Kidney (tissue), 14 donors: ENCODE data around the gene FRZB. TPM values are rescaled to one million over a fixed set of nuclear protein-coding genes. Genes with fewer than 3 reads are reported as not detected.

Experiments used
- DNase-seq, 5 donors: peaks; one replicate each; pipeline ENCODE4 v3.0.0-alpha.2; 2013 to 2020
- FAIRE-seq: peaks from 2 replicates; lab custom pipeline; 2012; peaks lifted over from hg19 to GRCh38; lab: Jason Lieb, UNC
- H3K27ac ChIP-seq, 2 donors: one replicate each; pipeline ENCODE4 v1.7.0; 2013; ENCODE audit warnings: low read depth in 2 of 2, low read length in 2 of 2, inconsistent platforms in 1 of 2
- H3K27me3 ChIP-seq: one replicate; pipeline ENCODE4 v1.7.1; 2013; ENCODE audit warnings: low read length, inconsistent platforms; ENCODE audit not compliant: control insufficient read depth, insufficient read depth
- H3K36me3 ChIP-seq, 3 donors: one replicate each; pipeline versions ENCODE4 v1.7.0 to v1.7.1; 2013; ENCODE audit warnings: low read length in 3 of 3, control low read depth in 1 of 3, inconsistent platforms in 1 of 3; ENCODE audit not compliant: insufficient read depth in 3 of 3, control insufficient read depth in 2 of 3
- H3K4me1 ChIP-seq, 3 donors: one replicate each; pipeline versions ENCODE4 v1.7.0 to v1.7.1; 2013; ENCODE audit warnings: low read length in 3 of 3, inconsistent platforms in 1 of 3, low read depth in 1 of 3; ENCODE audit not compliant: control insufficient read depth in 2 of 3, insufficient read depth in 2 of 3
- H3K4me3 ChIP-seq, 3 donors: one replicate each; pipeline versions ENCODE4 v1.7.0 to v1.8.1; 2013; ENCODE audit warnings: low read length in 3 of 3, control low read depth in 1 of 3, inconsistent platforms in 1 of 3
- H3K9ac ChIP-seq, 3 donors: one replicate each; pipeline versions ENCODE4 v1.7.0 to v1.7.1; 2013; ENCODE audit warnings: low read length in 3 of 3, control low read depth in 1 of 3, inconsistent platforms in 1 of 3
- H3K9me3 ChIP-seq, 3 donors: one replicate each; pipeline versions ENCODE4 v1.7.0 to v1.7.1; 2013; ENCODE audit warnings: low read length in 3 of 3, control low read depth in 1 of 3, inconsistent platforms in 1 of 3; ENCODE audit not compliant: control insufficient read depth in 2 of 3, insufficient read depth in 1 of 3
- intact Hi-C: fragments of 100-400 bp; cut with DNase I; formaldehyde crosslinking; loops from one replicate; pipeline ENCODE4 v1.11.1; 2022
- polyA plus RNA-seq: library from polyadenylated mRNA; stranded (reverse); fragments of 350-450 nt; fragmentation: Illumina TruSeq; extraction: RNeasy Lipid Tissue Mini Kit (QIAGEN cat#74804); gene quantifications from one replicate; pipeline ENCODE4 v1.2.3, GENCODE V29; 2014; ENCODE audit warnings: low read depth, low replicate concordance; ENCODE audit not compliant: insufficient read depth
- total RNA-seq: library from RNA; stranded (reverse); fragmentation: NEBNext Ultra II Directional; extraction: Animal tissue kit (Norgen Biotek cat#: 25700); gene quantifications from one replicate; pipeline ENCODE4 v1.2.1, GENCODE V29; 2021
- TF ChIP-seq, protein P1 (sequence below): IDR thresholded peaks from 3 replicates; pipeline ENCODE4 v1.5.1; 2012; ENCODE audit warnings: mild to moderate bottlenecking, moderate library complexity, borderline replicate concordance; ENCODE audit not compliant: insufficient read depth; ENCODE audit errors: extremely low read depth
- donor health status: control.
- donor health status: control.
- donor health status: control.
- donor health status: control.
- donor health status: control.
- donor health status: DM: yes; HTN: yes; CAD: no.
- donor health status: Normal renal cell carcinoma (clear cell type).

Gene FRZB
- total and polyA plus RNA-seq, 2 donors from 2014 or later = 12.9 to 21.3 TPM

DNA sequence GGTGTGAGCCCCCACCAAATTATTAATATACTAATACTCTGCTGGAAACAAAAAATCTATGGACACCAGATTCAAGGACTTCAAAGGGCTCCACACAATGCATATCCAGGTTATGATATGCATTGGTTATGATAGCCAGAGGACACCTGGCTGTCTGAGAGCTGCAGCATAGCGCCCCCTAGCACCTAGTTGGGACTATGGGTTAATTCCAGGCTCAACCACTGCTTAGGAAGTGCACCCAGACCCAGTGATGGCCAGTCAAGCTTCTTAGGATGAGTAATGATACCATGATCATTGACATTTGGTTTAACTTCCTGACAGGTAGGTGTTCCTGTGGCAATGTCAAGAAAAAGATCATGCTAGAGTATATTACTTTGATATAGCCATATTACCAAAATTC lies 3.8 kb upstream of the FRZB start:
- TF ChIP-seq, protein P1, sequence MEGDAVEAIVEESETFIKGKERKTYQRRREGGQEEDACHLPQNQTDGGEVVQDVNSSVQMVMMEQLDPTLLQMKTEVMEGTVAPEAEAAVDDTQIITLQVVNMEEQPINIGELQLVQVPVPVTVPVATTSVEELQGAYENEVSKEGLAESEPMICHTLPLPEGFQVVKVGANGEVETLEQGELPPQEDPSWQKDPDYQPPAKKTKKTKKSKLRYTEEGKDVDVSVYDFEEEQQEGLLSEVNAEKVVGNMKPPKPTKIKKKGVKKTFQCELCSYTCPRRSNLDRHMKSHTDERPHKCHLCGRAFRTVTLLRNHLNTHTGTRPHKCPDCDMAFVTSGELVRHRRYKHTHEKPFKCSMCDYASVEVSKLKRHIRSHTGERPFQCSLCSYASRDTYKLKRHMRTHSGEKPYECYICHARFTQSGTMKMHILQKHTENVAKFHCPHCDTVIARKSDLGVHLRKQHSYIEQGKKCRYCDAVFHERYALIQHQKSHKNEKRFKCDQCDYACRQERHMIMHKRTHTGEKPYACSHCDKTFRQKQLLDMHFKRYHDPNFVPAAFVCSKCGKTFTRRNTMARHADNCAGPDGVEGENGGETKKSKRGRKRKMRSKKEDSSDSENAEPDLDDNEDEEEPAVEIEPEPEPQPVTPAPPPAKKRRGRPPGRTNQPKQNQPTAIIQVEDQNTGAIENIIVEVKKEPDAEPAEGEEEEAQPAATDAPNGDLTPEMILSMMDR = no peak
- no peaks in the 10 kb centered on the region for H3K9me3 ChIP-seq
- no peaks in the 10 kb centered on the region for H3K27me3 ChIP-seq
- peaks cover 0 to 12% (median 6%) of the 10 kb centered on the region in 3 donors for H3K4me1 ChIP-seq
- FAIRE-seq = no peak
- no peaks in the 10 kb centered on the region for H3K36me3 ChIP-seq
- intact Hi-C loops = no loop called here
- no peak overlapping the region for H3K4me3 ChIP-seq
- H3K27ac ChIP-seq = no peak overlapping the region
- no peak overlapping the region for H3K9ac ChIP-seq
- peak in 1 of 5 donors; percentile 30 for DNase-seq

DNA sequence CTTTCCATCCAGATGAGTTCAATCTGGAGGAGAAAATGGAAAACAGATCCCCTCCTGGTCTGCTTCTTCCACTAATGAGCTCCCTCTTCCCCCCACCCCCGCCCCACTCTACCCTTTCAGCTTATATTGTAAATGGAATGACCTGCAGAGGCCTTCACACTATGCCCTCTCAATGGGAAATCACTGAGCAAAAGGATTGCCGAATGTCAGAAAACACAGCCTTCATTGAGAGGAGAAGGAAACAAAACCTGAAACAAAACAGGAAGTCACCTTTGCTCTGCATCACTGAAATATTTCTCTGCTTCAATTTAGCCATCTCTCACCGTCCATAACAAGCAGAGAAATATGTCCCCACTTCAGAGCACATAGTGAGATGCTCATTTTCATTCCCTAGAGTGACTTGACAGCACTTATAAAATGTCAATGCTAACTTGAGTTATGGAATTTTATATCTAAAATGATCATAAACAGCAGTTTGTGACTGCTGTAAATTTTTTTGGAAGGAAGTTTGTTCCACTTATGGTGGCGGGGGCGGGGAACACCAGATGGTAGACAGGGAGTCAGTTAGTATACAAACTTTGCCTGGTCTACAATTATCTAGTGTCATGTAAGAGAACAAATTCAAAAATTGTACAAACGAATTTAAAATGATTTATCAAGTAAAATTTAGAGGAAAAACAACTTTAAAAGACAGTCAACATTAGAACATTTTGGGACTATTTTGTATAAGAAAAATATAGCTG lies 1.8 kb upstream of the FRZB start:
- DNase-seq (no peak), FAIRE-seq (no peak)
- Histone ChIP-seq H3K36me3 (no peaks in the 10 kb centered on the region), H3K4me3 (no peak overlapping the region), H3K27ac (no peak overlapping the region), H3K9me3 (no peaks in the 10 kb centered on the region), H3K27me3 (no peaks in the 10 kb centered on the region), H3K4me1 (peaks cover 0 to 12% (median 6%) of the 10 kb centered on the region in 3 donors), H3K9ac (no peak overlapping the region)
- TF ChIP-seq, protein P1 = no peak
- intact Hi-C loops = no loop called here

DNA sequence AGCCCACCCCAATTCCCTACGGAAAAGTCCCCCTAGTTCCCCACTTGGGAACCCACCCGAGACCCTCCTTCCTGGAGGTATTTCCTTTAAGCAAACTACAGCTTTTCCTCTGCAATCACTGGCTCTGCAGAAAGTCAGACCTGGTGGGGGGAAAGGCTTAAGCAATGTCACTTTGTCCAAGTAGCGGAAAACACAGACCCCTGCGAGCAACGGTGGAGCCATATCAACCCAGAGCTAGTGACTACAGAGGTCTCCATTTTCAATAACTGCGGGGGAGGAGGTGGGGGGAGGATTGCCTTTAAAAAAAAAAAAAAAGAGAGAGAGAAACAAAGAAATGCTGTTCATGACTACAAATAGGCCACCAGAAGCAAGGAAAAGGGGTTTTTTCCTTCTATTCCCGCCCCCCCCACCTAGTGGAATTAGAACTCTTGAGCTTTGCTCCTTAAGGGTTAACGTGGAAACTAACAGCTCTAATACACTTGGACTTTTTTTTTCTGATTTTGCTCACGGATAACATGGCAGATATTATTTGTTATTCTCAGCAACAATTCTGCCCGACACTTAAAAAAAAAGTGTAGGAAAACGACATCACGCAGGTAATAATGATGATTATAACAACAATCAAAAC lies 1.1 kb upstream of the FRZB start:
- TF ChIP-seq, protein P1 = no peak
- FAIRE-seq = no peak
- H3K4me1 ChIP-seq = peaks cover 0 to 12% (median 6%) of the 10 kb centered on the region in 3 donors
- peak in 4 of 5 donors; percentile 17 to 48 (median 46) for DNase-seq
- H3K9ac ChIP-seq = no peak overlapping the region
- H3K4me3 ChIP-seq = peak overlapping the region in 2 of 3 donors; percentile 58 to 77
- H3K27ac ChIP-seq = no peak overlapping the region
- H3K27me3 ChIP-seq = no peaks in the 10 kb centered on the region
- intact Hi-C loops = no loop called here
- H3K36me3 ChIP-seq = no peaks in the 10 kb centered on the region
- no peaks in the 10 kb centered on the region for H3K9me3 ChIP-seq
